HCT116 (cell line): ENCODE data around the gene CMIP. TPM values are rescaled to one million over a fixed set of nuclear protein-coding genes. Genes with fewer than 3 reads are reported as not detected.

Experiments used
- ATAC-seq: fragments of 200-7000 bp; cut with Tn5 transposase; 2 replicates; pipeline ENCODE4 v1.9.1; 2020; ENCODE audit warnings: mild to moderate bottlenecking, moderate library complexity
- BruUV-seq: library from RNA; stranded (reverse); fragments of 400-500 nt; replicated peaks from 2 replicates; lab custom pipeline; 2021; lab: Mats Ljungman, UMichigan
- CTCF ChIA-PET: fragments of 300-600 bp; sonication (Branson Sonifier 250); formaldehyde crosslinking; loops from one replicate; lab custom pipeline; 2021; ENCODE audit warnings: antibody characterized with exemption; lab: Charles Lee
- POLR2A ChIA-PET: fragments of 300-600, 350-600 bp; sonication (Branson Sonifier 250); formaldehyde crosslinking; loops from one replicate; lab custom pipeline; 2021; ENCODE audit warnings: antibody characterized with exemption; lab: Charles Lee
- RAD21 ChIA-PET, 2 experiments: fragments of 300-600 bp; sonication (Branson Sonifier 250); formaldehyde crosslinking; loops; one replicate each; lab custom pipeline; 2023; ENCODE audit warnings: low total read pairs in 2 of 2; ENCODE audit not compliant: uncharacterized antibody in 2 of 2, unreplicated experiment in 2 of 2, low non-redundant PET in 1 of 2; lab: Charles Lee
- DNase-seq: peaks from one replicate; pipeline ENCODE4 v3.0.0-alpha.2; 2010; ENCODE audit warnings: low read depth, low spot score
- H2AFZ ChIP-seq: fragments of 200-600 bp; shearing (Covaris generic), sonication (generic); 2 replicates; pipeline ENCODE4 v1.6.1; 2017; ENCODE audit warnings: low read depth, mixed run types, mixed read lengths, antibody characterized with exemption, low read length; ENCODE audit not compliant: poor library complexity, severe bottlenecking
- H3K27ac ChIP-seq: 2 replicates; pipeline ENCODE4 v1.5.1; 2012; ENCODE audit warnings: low read depth, low read length
- H3K27me3 ChIP-seq: fragments of 200-600 bp; sonication (generic); 2 replicates; pipeline ENCODE4 v1.6.1; 2016; ENCODE audit warnings: mixed run types, low read length, mixed read lengths; ENCODE audit not compliant: insufficient read depth
- H3K36me3 ChIP-seq, 2 experiments: fragments of 200-500 bp in 1 of 2; fragments of 200-600 bp in 1 of 2; sonication (Bioruptor generic) in 1 of 2; sonication (generic) in 1 of 2; 2 replicates each; pipeline versions ENCODE4 v1.5.1 to v1.6.1; 2014 to 2016; ENCODE audit warnings: low read length in 2 of 2, inconsistent platforms in 1 of 2, mixed read lengths in 1 of 2, mixed run types in 1 of 2; ENCODE audit not compliant: insufficient read depth in 2 of 2, control insufficient read depth in 1 of 2
- H3K4me1 ChIP-seq, 2 experiments: fragments of 200-600 bp in 1 of 2; sonication (generic) in 1 of 2; 2 replicates each; pipeline versions ENCODE4 v1.5.1 to v1.6.1; 2012 to 2017; ENCODE audit warnings: low read length in 2 of 2, inconsistent platforms in 1 of 2, mild to moderate bottlenecking in 1 of 2, mixed read lengths in 1 of 2, mixed run types in 1 of 2, moderate library complexity in 1 of 2; ENCODE audit not compliant: insufficient read depth in 2 of 2, control insufficient read depth in 1 of 2
- H3K4me2 ChIP-seq: fragments of 200-600 bp; sonication (generic); 2 replicates; pipeline ENCODE4 v1.6.1; 2017; ENCODE audit warnings: mixed run types, low read length, mixed read lengths
- H3K4me3 ChIP-seq, 2 experiments: fragments of 200-600 bp in 1 of 2; sonication (generic) in 1 of 2; replicated peaks in 1 of 2; 2 replicates each; pipeline ENCODE4 v1.5.1; 2011 to 2016; ENCODE audit warnings: low read length in 2 of 2, control low read depth in 1 of 2, low read depth in 1 of 2, mild to moderate bottlenecking in 1 of 2, mixed read lengths in 1 of 2, mixed run types in 1 of 2
- H3K79me2 ChIP-seq: fragments of 200-600 bp; sonication (generic); 2 replicates; pipeline ENCODE4 v1.6.1; 2017; ENCODE audit warnings: mild to moderate bottlenecking, mixed run types, low read length, moderate library complexity, mixed read lengths; ENCODE audit not compliant: insufficient read depth
- H3K9ac ChIP-seq: fragments of 200-600 bp; sonication (generic); 2 replicates; pipeline ENCODE4 v1.6.1; 2016; ENCODE audit warnings: low read length, mixed read lengths
- H3K9me2 ChIP-seq: fragments of 200-600 bp; sonication (generic), shearing (Covaris generic); 2 replicates; pipeline ENCODE4 v1.6.1; 2017; ENCODE audit warnings: mixed run types, mild to moderate bottlenecking, moderate library complexity; ENCODE audit not compliant: insufficient read depth
- H3K9me3 ChIP-seq, 2 experiments: fragments of 200-500 bp in 1 of 2; fragments of 200-600 bp in 1 of 2; sonication (Bioruptor generic) in 1 of 2; sonication (generic) in 1 of 2; 2 replicates each; pipeline ENCODE4 v1.6.1; 2014 to 2017; ENCODE audit warnings: low read length in 2 of 2, mixed read lengths in 2 of 2, inconsistent platforms in 1 of 2, low read depth in 1 of 2, mild to moderate bottlenecking in 1 of 2, mixed run types in 1 of 2, moderate library complexity in 1 of 2; ENCODE audit not compliant: control insufficient read depth in 1 of 2, insufficient read depth in 1 of 2
- H4K20me1 ChIP-seq: fragments of 200-600 bp; sonication (generic), shearing (Covaris generic); 2 replicates; pipeline ENCODE4 v1.6.1; 2017; ENCODE audit warnings: mixed run types, mild to moderate bottlenecking, moderate library complexity; ENCODE audit not compliant: insufficient read depth
- CEBPB ChIP-seq: IDR thresholded peaks from 2 replicates; pipeline ENCODE4 v1.6.1; 2012; ENCODE audit warnings: low read depth
- EZH2 ChIP-seq: fragments of 200-600 bp; sonication (generic); IDR thresholded peaks from 2 replicates; pipeline ENCODE4 v1.6.1; 2017; ENCODE audit warnings: antibody characterized with exemption, mixed run types
- EZH2phosphoT487 ChIP-seq: fragments of 200-600 bp; IDR thresholded peaks from 2 replicates; pipeline ENCODE4 v1.6.1; 2018; ENCODE audit warnings: antibody characterized with exemption, borderline replicate concordance
- FOSL1 ChIP-seq: IDR thresholded peaks from 2 replicates; pipeline ENCODE4 v1.6.1; 2012; ENCODE audit warnings: low read depth
- MAX ChIP-seq: IDR thresholded peaks from 2 replicates; pipeline ENCODE4 v1.6.1; 2012
- POLR2A ChIP-seq: IDR thresholded peaks from 2 replicates; pipeline ENCODE4 v1.7.0; 2011; ENCODE audit warnings: borderline replicate concordance; ENCODE audit not compliant: insufficient read depth, insufficient read length; ENCODE audit errors: extremely low read depth
- POLR2AphosphoS5 ChIP-seq: IDR thresholded peaks from 2 replicates; pipeline ENCODE4 v1.6.1; 2011; ENCODE audit warnings: mild to moderate bottlenecking, low read depth, low read length, moderate library complexity
- RAD21 ChIP-seq: IDR thresholded peaks from 2 replicates; pipeline ENCODE4 v1.6.1; 2012; ENCODE audit warnings: low read depth, mild to moderate bottlenecking
- REST ChIP-seq: IDR thresholded peaks from 2 replicates; pipeline ENCODE4 v1.6.1; 2012; ENCODE audit warnings: low read depth
- SP1 ChIP-seq: IDR thresholded peaks from 2 replicates; pipeline ENCODE4 v1.6.1; 2012; ENCODE audit warnings: low read depth
- SRF ChIP-seq: IDR thresholded peaks from 2 replicates; pipeline ENCODE4 v1.6.1; 2012; ENCODE audit warnings: low read depth
- YY1 ChIP-seq: IDR thresholded peaks from 2 replicates; pipeline ENCODE4 v1.6.1; 2011; ENCODE audit warnings: low read length, low read depth, moderate library complexity, mild to moderate bottlenecking; ENCODE audit not compliant: insufficient replicate concordance; ENCODE audit errors: extremely low read depth
- ZFX ChIP-seq: fragments of 450-650 bp; IDR thresholded peaks from 2 replicates; pipeline ENCODE4 v1.6.1; 2017
- ZNF274 ChIP-seq: fragments of 200-500 bp; sonication (Bioruptor generic); IDR thresholded peaks from 2 replicates; pipeline ENCODE4 v1.6.1; 2014; ENCODE audit warnings: mild to moderate bottlenecking, low read depth, low read length, inconsistent platforms
- intact Hi-C: fragments of 100-400 bp; cut with micrococcal nuclease; formaldehyde crosslinking; loops from 2 replicates; pipeline ENCODE4 v1.10.0; 2022
- total RNA-seq: library from RNA; stranded (reverse); gene quantifications from one replicate; pipeline ENCODE4 v1.2.1, GENCODE V29; 2021; ENCODE audit not compliant: unreplicated experiment
- TF ChIP-seq, protein P1 (sequence below), 3 experiments: fragments of 200-600 bp in 1 of 3; sonication (generic) in 1 of 3; IDR thresholded peaks in 2 of 3; conservative IDR thresholded peaks in 1 of 3; 2 replicates each; pipeline ENCODE4 v1.5.1; 2012 to 2017; ENCODE audit warnings: low read depth in 2 of 3, low read length in 2 of 3, antibody characterized with exemption in 1 of 3, borderline replicate concordance in 1 of 3, control low read depth in 1 of 3, mild to moderate bottlenecking in 1 of 3, mixed read lengths in 1 of 3, mixed run types in 1 of 3, moderate library complexity in 1 of 3; ENCODE audit not compliant: insufficient read depth in 1 of 3
- TF ChIP-seq, protein P2 (sequence below): IDR thresholded peaks from 2 replicates; pipeline ENCODE4 v1.6.1; 2012

CMIP gene
- total RNA-seq, 1 experiment from 2014 or later: 64.6 TPM

GRCh38 chr16:81532491-81533174 is 88.0 kb downstream of the CMIP start:
- intact Hi-C loops: no loop called here
- Histone ChIP-seq H3K9me2 (no peaks in the 10 kb centered on the region), H3K27ac (no peak overlapping the region; the same call in 1 of the 2 replicates), H3K36me3 (no peaks in the 10 kb centered on the region), H3K4me2 (peak overlapping the region; percentile 1; the same call in 1 of the 2 replicates), H3K79me2 (peaks cover 100% of the 10 kb centered on the region), H3K4me1 (peaks cover 20 to 62% of the 10 kb centered on the region in 2 experiments), H3K9me3 (no peaks in the 10 kb centered on the region), H3K9ac (no peak overlapping the region), H4K20me1 (no peaks in the 10 kb centered on the region; the same call in 1 of the 2 replicates), H3K27me3 (no peaks in the 10 kb centered on the region), H2AFZ (no peak overlapping the region), H3K4me3 (no peak overlapping the region)
- BruUV-seq: no TSS peak
- DNase-seq (no peak), ATAC-seq (peak; percentile 19; the same call in 1 of the 2 replicates)
- ChIA-PET CTCF (no interaction called here), RAD21 (no interaction called here), POLR2A (no interaction called here)
- no peak for TF ChIP-seq CEBPB
- TF ChIP-seq SRF: no peak
- TF ChIP-seq RAD21: no peak
- TF ChIP-seq REST: no peak
- no peak for TF ChIP-seq YY1
- no peak for TF ChIP-seq ZFX
- no peak for TF ChIP-seq ZNF274
- TF ChIP-seq, protein P1, sequence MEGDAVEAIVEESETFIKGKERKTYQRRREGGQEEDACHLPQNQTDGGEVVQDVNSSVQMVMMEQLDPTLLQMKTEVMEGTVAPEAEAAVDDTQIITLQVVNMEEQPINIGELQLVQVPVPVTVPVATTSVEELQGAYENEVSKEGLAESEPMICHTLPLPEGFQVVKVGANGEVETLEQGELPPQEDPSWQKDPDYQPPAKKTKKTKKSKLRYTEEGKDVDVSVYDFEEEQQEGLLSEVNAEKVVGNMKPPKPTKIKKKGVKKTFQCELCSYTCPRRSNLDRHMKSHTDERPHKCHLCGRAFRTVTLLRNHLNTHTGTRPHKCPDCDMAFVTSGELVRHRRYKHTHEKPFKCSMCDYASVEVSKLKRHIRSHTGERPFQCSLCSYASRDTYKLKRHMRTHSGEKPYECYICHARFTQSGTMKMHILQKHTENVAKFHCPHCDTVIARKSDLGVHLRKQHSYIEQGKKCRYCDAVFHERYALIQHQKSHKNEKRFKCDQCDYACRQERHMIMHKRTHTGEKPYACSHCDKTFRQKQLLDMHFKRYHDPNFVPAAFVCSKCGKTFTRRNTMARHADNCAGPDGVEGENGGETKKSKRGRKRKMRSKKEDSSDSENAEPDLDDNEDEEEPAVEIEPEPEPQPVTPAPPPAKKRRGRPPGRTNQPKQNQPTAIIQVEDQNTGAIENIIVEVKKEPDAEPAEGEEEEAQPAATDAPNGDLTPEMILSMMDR (IDR thresholded peaks at IDR 0.05 in 2 of 3, conservative IDR thresholded peaks at IDR 0.05 in 1 of 3; ENCODE audit: borderline replicate concordance in 1 of 3, insufficient read depth in 1 of 3, low read depth in 2 of 3, low read length in 2 of 3): no peak
- no peak for TF ChIP-seq EZH2
- no peak for TF ChIP-seq EZH2phosphoT487
- no peak for TF ChIP-seq MAX
- no peak for TF ChIP-seq SP1
- TF ChIP-seq, protein P2, sequence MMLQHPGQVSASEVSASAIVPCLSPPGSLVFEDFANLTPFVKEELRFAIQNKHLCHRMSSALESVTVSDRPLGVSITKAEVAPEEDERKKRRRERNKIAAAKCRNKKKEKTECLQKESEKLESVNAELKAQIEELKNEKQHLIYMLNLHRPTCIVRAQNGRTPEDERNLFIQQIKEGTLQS: no peak
- no peak for TF ChIP-seq POLR2A
- TF ChIP-seq POLR2AphosphoS5: no peak
- no peak for TF ChIP-seq FOSL1
